Activated naive CD8-positive, alpha-beta T cell treated with anti-CD3 and anti-CD28 coated beads, Interleukin-2, amount 50 U/mL, for 16 hours (primary cell): ENCODE measurements around the gene MYL11.
A peak's percentile ranks its signal among the peaks of the same experiment; 100 is the strongest.
"Not testable (repeated sequence)": the region's sequence is repeated elsewhere in the genome, so short reads cannot be mapped to it uniquely, and the experiment has no call there.

Experiments used
- DNase-seq: peaks from one replicate; pipeline ENCODE4 v3.0.0-alpha.2; 2020; ENCODE audit warnings: low read depth, low spot score

Gene MYL11

DNA sequence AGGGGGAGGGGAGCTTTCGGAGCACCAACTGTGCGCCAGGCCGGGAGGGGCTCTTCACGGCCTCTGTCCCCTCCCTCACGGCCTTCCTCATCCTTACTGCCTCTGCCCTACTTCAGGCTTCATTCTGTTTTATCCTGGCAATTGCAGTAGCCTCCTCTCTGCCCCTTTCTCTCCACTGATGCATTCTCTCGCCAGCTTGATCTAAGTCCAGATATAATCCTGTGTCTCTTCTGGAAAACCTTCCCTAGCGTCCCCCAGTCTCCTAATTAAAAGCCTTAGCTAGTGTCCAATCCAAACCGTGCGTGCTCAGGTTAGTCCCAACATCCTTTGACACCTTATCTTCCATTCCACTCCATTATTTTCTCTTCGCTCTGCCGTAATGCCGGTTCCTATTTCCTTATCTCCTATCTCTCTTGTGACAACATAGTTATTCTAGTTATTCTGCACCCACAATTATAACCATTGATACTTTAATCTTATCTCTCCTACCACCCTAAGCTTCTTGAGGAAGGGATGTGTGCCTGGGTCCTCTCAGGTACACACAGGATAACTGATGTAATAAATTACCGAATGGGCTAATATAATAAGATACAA is 21.5 kb downstream of the MYL11 start:
- no peak for DNase-seq

GRCh38 chr16:30396627-30397026 is 22.0 kb downstream of the MYL11 start:
- DNase-seq, result not testable (repeated sequence)

DNA sequence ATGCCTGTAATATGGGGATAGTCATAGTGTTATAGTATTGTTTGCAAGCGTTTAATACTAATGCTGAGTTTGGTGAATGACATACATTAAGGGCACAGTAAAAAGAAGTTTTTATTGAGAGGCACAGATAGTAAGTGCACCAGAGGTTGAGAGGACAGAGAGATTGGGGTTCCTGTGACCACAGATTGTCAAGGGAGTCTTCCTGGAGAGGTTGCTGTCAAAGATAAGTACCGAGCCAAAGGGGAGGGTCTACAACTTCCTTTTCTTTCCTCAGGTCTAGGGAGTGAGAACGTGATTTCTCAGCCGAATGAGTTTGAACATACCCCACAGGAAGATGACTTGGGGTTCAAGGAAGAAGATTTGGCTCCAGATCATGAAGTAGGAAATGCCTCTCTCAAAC is 22.5 kb downstream of the MYL11 start:
- DNase-seq, result no peak

- no peak for DNase-seq
These were observed 23.4 kb downstream of the MYL11 start for GRCh38 chr16:30397776-30398660.

- no peak for DNase-seq
These were observed 24.2 kb downstream of the MYL11 start for GRCh38 chr16:30398661-30399434.

DNA sequence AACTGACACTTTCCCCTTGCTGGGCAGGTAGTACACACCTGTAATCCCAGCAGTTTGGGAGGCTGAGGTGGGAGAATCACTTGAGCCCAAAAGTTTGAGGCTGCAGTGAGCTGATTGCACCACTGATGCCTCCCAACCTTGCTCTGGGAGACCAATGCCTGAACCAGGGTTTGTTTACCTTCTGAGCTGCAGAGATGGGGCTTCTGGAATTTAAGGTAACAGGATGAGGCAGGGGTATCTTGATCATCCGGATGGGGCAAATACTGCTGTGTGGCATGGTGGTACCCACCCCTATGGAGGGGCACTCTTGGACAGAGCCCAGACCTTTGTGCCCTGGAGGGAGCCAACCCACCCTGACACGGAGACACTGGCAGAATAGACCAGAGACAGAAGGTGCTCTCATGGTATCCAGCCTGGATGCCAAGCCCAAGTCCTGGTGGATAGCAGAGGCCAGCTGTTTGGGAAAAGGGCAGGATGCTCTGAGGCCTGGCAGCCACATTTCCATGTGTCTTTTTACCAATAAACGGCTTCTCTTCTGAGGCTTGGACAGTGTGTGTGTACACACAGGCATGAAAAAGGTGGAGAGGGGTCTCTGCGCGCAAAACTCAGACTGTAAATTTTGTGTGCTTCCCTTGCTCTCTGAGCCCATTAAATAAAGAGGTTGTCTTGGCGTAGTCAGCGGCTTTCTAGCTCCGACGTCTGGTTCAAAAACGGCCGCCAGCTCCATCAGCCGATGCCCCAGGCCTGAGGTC is 25.0 kb downstream of the MYL11 start:
- no peak for DNase-seq

- DNase-seq, result no peak
These were observed 27.3 kb downstream of the MYL11 start for GRCh38 chr16:30401768-30402425.

DNA sequence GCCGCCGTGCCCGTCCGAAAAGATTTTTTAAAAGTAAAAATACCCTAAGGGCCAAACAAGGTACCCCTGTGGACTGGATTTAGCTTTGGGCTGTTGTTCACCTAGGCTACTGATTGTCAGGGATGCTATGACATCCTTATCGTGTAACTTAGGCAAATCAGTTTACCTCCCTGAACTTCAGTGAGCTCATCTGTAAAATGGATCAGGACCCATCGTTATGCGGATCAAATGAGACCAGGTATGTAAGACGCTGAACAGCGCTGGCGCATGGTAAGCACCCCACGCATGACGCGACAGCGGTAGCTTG is 32.1 kb downstream of the MYL11 start:
- DNase-seq, result no peak

DNA sequence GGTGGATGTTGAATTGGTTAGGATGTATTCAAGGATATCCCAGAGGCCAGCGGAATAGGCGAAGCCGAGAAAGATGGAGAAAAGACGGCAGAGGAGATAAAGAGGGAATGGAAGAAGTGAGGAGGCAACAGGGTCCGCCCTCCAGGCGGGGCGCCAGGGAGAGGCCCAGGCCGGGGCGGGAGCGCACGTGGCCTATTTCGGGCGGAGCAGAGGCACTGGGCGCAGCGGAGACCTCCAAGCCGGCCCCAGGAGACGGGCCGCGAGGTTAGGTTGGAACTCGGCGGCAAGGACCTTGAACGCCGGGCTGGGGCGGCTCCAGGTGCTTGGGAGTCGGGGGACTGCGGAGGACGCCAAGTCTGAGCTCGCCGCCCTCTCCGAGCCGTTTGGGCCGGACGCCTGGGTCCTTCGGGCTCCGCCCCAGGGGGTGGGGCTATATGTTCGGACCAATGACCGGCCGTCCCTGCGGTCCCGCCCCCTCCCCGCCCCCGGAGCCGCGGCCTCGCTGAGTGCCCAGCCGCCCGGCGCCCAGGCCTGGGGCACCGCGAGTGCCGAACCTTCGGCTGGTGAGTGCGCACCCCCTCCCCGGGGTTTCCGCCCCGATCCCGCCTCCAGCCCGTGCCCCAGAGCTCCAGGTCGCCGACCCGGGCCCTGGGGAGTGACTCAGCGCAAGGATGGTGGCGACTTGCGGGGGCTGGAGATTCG is 32.7 kb downstream of the MYL11 start, which contains the start of gene ZNF771:
TSS of gene ZNF771 (plus strand) at position 505 of the 702 bp plus-strand sequence. CDS start 448 bp downstream, outside the sequence.
- DNase-seq, result peak; percentile 83

GRCh38 chr16:30407804-30408534 is 33.4 kb downstream of the MYL11 start:
- no peak for DNase-seq

GRCh38 chr16:30409125-30410060 is 34.8 kb downstream of the MYL11 start:
- DNase-seq, result peak; percentile 83

GRCh38 chr16:30413112-30413806 is 38.7 kb downstream of the MYL11 start:
- DNase-seq, result no peak

DNA sequence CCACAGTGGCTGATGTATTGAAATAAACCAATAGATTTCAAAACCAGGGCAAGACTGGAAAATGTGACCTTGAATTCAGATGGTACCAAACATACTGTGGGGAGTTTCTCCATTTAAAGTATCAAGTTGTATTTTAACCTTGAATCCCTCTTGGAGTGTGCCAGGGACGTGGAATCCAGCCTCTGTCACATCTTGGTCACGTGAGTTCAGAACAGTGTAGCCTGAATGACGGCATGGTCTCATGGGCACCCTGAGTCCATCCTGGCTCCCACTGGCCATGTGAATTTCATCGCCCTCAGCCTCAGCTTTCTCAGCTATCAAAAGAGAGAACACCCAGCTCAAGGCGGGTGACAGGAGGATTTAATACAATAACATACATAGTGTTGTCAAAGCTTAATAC is 39.6 kb downstream of the MYL11 start:
- no peak for DNase-seq

- no peak for DNase-seq
These were observed 41.5 kb downstream of the MYL11 start for GRCh38 chr16:30416047-30416603.

DNA sequence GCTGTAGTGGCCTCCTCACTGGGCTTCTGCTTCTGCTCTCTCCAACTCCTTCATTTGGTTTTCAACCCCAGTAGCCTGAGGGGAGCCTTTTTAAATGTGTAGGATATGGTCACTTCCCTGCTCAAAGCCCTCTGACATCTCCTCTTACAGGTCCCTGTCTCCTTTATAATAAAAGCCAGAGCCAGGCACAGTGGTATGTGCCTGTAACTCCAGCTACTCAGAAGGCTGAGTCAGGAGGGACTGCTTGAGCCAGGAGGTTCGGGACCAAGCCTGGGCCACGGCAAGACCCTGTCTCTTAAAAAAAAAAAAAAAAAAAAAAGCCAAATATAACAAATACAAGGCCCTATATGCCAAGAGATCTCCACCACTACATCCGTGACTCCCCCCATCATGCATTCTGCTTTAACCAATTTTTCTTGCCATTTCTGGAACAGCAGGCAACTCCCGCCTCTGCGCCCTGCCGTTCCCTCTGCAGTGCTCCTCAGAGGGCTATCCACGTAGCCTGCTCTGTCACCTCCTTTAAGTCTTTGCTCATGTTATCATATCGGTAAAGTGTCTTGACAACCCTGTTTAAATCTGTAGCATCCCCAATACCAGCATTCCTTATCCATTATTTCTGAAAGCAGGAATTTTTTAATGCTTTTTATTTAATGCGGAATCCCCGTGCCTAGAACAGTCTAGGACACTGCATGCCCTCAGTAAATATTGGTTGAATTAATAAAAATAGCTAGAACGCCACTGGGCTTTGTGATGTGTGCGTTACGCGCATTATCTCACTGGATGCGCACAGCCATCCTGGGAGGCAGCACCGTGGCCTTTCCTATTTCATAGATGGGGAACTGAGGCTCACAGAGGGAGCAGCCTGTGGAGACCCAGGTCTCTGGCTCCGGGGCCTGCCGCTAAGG is 42.3 kb downstream of the MYL11 start:
- no peak for DNase-seq

- DNase-seq, result peak; percentile 62
These were observed 43.1 kb downstream of the MYL11 start for GRCh38 chr16:30417529-30418349.
